ENCODE results near the gene CDKL1.

GRCh38 chr14:50403419-50403818, 6.7 kb upstream of the CDKL1 start:
- no peak for TF ChIP-seq CTCF (conservative IDR thresholded peaks at IDR 0.05 in 1 of 2, IDR thresholded peaks at IDR 0.05 in 1 of 2; ENCODE audit: low read depth in 1 of 2, low read length in 2 of 2)
- TF ChIP-seq EZH2 (IDR thresholded peaks at IDR 0.05; ENCODE audit: low read length, missing control alignments), result no peak
